Panc1 (cell line): ENCODE measurements around the gene GVQW3.

Source experiments
- CTCF ChIP-seq: fragments of 450-650 bp; IDR thresholded peaks from 2 replicates; pipeline ENCODE4 v1.5.1; 2017; ENCODE audit warnings: mild to moderate bottlenecking
- POLR2AphosphoS5 ChIP-seq: IDR thresholded peaks from 2 replicates; pipeline ENCODE4 v1.6.1; 2012; ENCODE audit warnings: mild to moderate bottlenecking, low read depth, low read length, moderate library complexity
- REST ChIP-seq, 2 experiments: IDR thresholded peaks; 2 replicates each; pipeline ENCODE4 v1.6.1; 2011 to 2012; ENCODE audit warnings: low read depth in 2 of 2, control low read depth in 1 of 2, low read length in 1 of 2, mild to moderate bottlenecking in 1 of 2, moderate library complexity in 1 of 2; ENCODE audit not compliant: insufficient read depth in 1 of 2
- SIN3A ChIP-seq: IDR thresholded peaks from 2 replicates; pipeline ENCODE4 v1.6.1; 2012; ENCODE audit warnings: low read depth, mild to moderate bottlenecking, low read length, moderate library complexity, borderline replicate concordance; ENCODE audit not compliant: insufficient read depth
- TCF7L2 ChIP-seq: IDR thresholded peaks from 2 replicates; pipeline ENCODE4 v1.6.1; 2011; ENCODE audit warnings: mild to moderate bottlenecking, low read depth, low read length, inconsistent platforms

GRCh38 chr11:76362716-76363115 is 18.4 kb upstream of the GVQW3 start:
- no peak for TF ChIP-seq CTCF
- no peak for TF ChIP-seq SIN3A
- no peak for TF ChIP-seq POLR2AphosphoS5
- no peak for TF ChIP-seq REST (IDR thresholded peaks at IDR 0.05; ENCODE audit: insufficient read depth in 1 of 2, low read depth in 2 of 2, low read length in 1 of 2)
- no peak for TF ChIP-seq TCF7L2
